MM.1S (cell line): ENCODE results near the gene ITPR3.

ENCODE experiments used
- EZH2 ChIP-seq: fragments of 300-600 bp; sonication (generic); optimal IDR thresholded peaks from 2 replicates; pipeline ENCODE3; 2017; ENCODE audit warnings: low read depth, mild to moderate bottlenecking, antibody characterized with exemption, low read length, mixed read lengths
- TF ChIP-seq, protein P1 (sequence below): fragments of 300-600 bp; sonication (generic); IDR thresholded peaks from 2 replicates; pipeline ENCODE4 v1.5.1; 2016; ENCODE audit warnings: antibody characterized with exemption, low read length, mixed read lengths

- TF ChIP-seq, protein P1, sequence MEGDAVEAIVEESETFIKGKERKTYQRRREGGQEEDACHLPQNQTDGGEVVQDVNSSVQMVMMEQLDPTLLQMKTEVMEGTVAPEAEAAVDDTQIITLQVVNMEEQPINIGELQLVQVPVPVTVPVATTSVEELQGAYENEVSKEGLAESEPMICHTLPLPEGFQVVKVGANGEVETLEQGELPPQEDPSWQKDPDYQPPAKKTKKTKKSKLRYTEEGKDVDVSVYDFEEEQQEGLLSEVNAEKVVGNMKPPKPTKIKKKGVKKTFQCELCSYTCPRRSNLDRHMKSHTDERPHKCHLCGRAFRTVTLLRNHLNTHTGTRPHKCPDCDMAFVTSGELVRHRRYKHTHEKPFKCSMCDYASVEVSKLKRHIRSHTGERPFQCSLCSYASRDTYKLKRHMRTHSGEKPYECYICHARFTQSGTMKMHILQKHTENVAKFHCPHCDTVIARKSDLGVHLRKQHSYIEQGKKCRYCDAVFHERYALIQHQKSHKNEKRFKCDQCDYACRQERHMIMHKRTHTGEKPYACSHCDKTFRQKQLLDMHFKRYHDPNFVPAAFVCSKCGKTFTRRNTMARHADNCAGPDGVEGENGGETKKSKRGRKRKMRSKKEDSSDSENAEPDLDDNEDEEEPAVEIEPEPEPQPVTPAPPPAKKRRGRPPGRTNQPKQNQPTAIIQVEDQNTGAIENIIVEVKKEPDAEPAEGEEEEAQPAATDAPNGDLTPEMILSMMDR = no peak
- TF ChIP-seq EZH2 = no peak
Measured at GRCh38 chr6:33668328-33668727, 47.2 kb downstream of the ITPR3 start.
